DMS153 treated with DMSO at 0.1 percent for 48 hours (cell line): ENCODE results near the gene CX3CR1.
"Not testable (repeated sequence)": the region's sequence is repeated elsewhere in the genome, so short reads cannot be mapped to it uniquely, and the experiment has no call there.

ENCODE experiments used
- DNase-seq: peaks from one replicate; lab custom pipeline; 2025; ENCODE audit not compliant: unreplicated experiment; lab: John Stamatoyannopoulos, UW

The CX3CR1 gene

GRCh38 chr3:39279745-39280517, at the start of gene CX3CR1:
CX3CR1 (minus strand) TSS chr3:39280036; CDS start chr3:39266509, 13,527 bp downstream.
- no peak for DNase-seq

GRCh38 chr3:39329493-39329892, 49.7 kb upstream of the CX3CR1 start, which contains the start of gene CCR8:
CCR8 (plus strand) TSS chr3:39329709; CDS start chr3:39332332, 2,623 bp downstream.
- no peak for DNase-seq

- DNase-seq, result no peak
These were observed 48.0 kb upstream of the CX3CR1 start for GRCh38 chr3:39327746-39328349.

GRCh38 chr3:39327053-39327745, 47.4 kb upstream of the CX3CR1 start:
- no peak for DNase-seq

GRCh38 chr3:39325236-39325635, 45.4 kb upstream of the CX3CR1 start:
- no peak for DNase-seq

- no peak for DNase-seq
These were observed 43.7 kb upstream of the CX3CR1 start for GRCh38 chr3:39323494-39323893.

GRCh38 chr3:39322936-39323335, 43.1 kb upstream of the CX3CR1 start:
- DNase-seq, result no peak

- not testable (repeated sequence) for DNase-seq
These were observed 42.4 kb upstream of the CX3CR1 start for GRCh38 chr3:39322209-39322715.

GRCh38 chr3:39321574-39321983, 41.7 kb upstream of the CX3CR1 start:
- not testable (repeated sequence) for DNase-seq

- DNase-seq, result no peak
These were observed 39.4 kb upstream of the CX3CR1 start for GRCh38 chr3:39319249-39319648.

GRCh38 chr3:39318301-39318700, 38.5 kb upstream of the CX3CR1 start:
- DNase-seq, result no peak

- DNase-seq, result no peak
These were observed 37.8 kb upstream of the CX3CR1 start for GRCh38 chr3:39317571-39318169.

- no peak for DNase-seq
These were observed 35.6 kb upstream of the CX3CR1 start for GRCh38 chr3:39315420-39315819.

- no peak for DNase-seq
These were observed 33.5 kb upstream of the CX3CR1 start for GRCh38 chr3:39313289-39313688.

GRCh38 chr3:39302178-39302577, 22.3 kb upstream of the CX3CR1 start:
- DNase-seq, result no peak

- DNase-seq, result no peak
These were observed 19.4 kb upstream of the CX3CR1 start for GRCh38 chr3:39299279-39299678.

- DNase-seq, result no peak
These were observed 16.6 kb upstream of the CX3CR1 start for GRCh38 chr3:39296197-39297077.

- DNase-seq, result no peak
These were observed 15.4 kb upstream of the CX3CR1 start for GRCh38 chr3:39295184-39295775.

GRCh38 chr3:39294446-39295183, 14.8 kb upstream of the CX3CR1 start:
- DNase-seq, result no peak
